Endodermal cell (in vitro differentiated cells): Measurements from ENCODE around the gene FIBCD1. TPM values are rescaled to one million over a fixed set of nuclear protein-coding genes. Genes with fewer than 3 reads are reported as not detected.

Experiments used
- DNase-seq: peaks from one replicate; pipeline ENCODE4 v3.0.0-alpha.2; 2017
- H3K27ac ChIP-seq: 2 replicates; pipeline ENCODE4 v1.5.1; 2013; ENCODE audit warnings: mild to moderate bottlenecking, low read depth, low read length, moderate library complexity
- H3K27me3 ChIP-seq: 2 replicates; pipeline ENCODE4 v1.6.1; 2013; ENCODE audit warnings: mild to moderate bottlenecking, low read length, moderate library complexity; ENCODE audit not compliant: insufficient read depth, control insufficient read depth, poor library complexity, severe bottlenecking
- H3K36me3 ChIP-seq: 2 replicates; pipeline ENCODE4 v1.7.0; 2013; ENCODE audit warnings: mild to moderate bottlenecking, low read length, moderate library complexity; ENCODE audit not compliant: control insufficient read depth, insufficient read depth
- H3K4me1 ChIP-seq: one replicate; pipeline ENCODE4 v1.7.0; 2013; ENCODE audit warnings: low read length; ENCODE audit not compliant: control insufficient read depth, insufficient read depth
- H3K4me3 ChIP-seq: 2 replicates; pipeline ENCODE4 v1.5.1; 2013; ENCODE audit warnings: mild to moderate bottlenecking, low read length, moderate library complexity
- H3K9ac ChIP-seq: 2 replicates; pipeline ENCODE4 v1.6.1; 2013; ENCODE audit warnings: mild to moderate bottlenecking, low read length, moderate library complexity; ENCODE audit not compliant: poor library complexity, severe bottlenecking; ENCODE audit errors: extremely low read depth
- H3K9me3 ChIP-seq: 2 replicates; pipeline ENCODE4 v1.6.1; 2013; ENCODE audit warnings: mild to moderate bottlenecking, low read length, moderate library complexity; ENCODE audit not compliant: control insufficient read depth
- H3K27ac Mint-ChIP-seq: 2 replicates; pipeline ENCODE4 v1.8.0; 2020; ENCODE audit warnings: mixed read lengths
- H3K27me3 Mint-ChIP-seq: 2 replicates; pipeline ENCODE4 v1.8.0; 2021; ENCODE audit warnings: mild to moderate bottlenecking, mixed read lengths; ENCODE audit not compliant: insufficient read depth
- H3K36me3 Mint-ChIP-seq: 2 replicates; pipeline ENCODE4 v1.8.0; 2020; ENCODE audit warnings: low read depth, mixed read lengths
- H3K4me1 Mint-ChIP-seq: 2 replicates; pipeline ENCODE4 v1.8.0; 2020; ENCODE audit warnings: mixed read lengths
- H3K4me3 Mint-ChIP-seq: 2 replicates; pipeline ENCODE4 v1.8.0; 2020; ENCODE audit warnings: mild to moderate bottlenecking, moderate library complexity, mixed read lengths
- H3K9me3 Mint-ChIP-seq: 2 replicates; pipeline ENCODE4 v1.8.0; 2020; ENCODE audit warnings: mild to moderate bottlenecking, mixed read lengths
- CTCF ChIP-seq: fragments of 200-600 bp; sonication (generic); conservative IDR thresholded peaks from 2 replicates; pipeline ENCODE4 v1.5.0; 2021; ENCODE audit warnings: antibody characterized with exemption, mild to moderate bottlenecking
- WGBS, 2 experiments: methylation state at CpG; one replicate each; pipeline versions ENCODE4 v1.1.5 to v1.1.7; 2013; ENCODE audit warnings: missing lambda C conversion rate in 2 of 2, mixed read lengths in 1 of 2; ENCODE audit not compliant: insufficient coverage in 1 of 2, insufficient read length in 1 of 2; 5-methylcytosine and 5-hydroxymethylcytosine counted together
- long read RNA-seq, 4 experiments: library from polyadenylated mRNA in 2 of 4; library from RNA in 1 of 4; library from capped mRNA in 1 of 4; stranded (forward) in 3 of 4; unstranded in 1 of 4; transcript quantifications; one replicate each; pipeline ENCODE4 v2.0.0, GENCODE V29; 2020 to 2021; ENCODE audit warnings: inconsistent platforms in 1 of 4
- polyA plus RNA-seq, 2 experiments: library from polyadenylated mRNA; stranded (reverse); fragments of 50-300 nt; gene quantifications; one replicate each; pipeline ENCODE4 v1.2.3, GENCODE V29; 2013
- total RNA-seq, 2 donors: library from RNA; stranded (reverse); fragmentation: NEBNext Ultra II Directional in 1 of 2; extraction: Animal tissue kit (Norgen Biotek cat#: 25700) in 1 of 2; gene quantifications; 2 replicates in 1 of 2; 3 replicates in 1 of 2; pipeline ENCODE4 v1.2.1, GENCODE V29; 2021

The FIBCD1 gene, protein sequence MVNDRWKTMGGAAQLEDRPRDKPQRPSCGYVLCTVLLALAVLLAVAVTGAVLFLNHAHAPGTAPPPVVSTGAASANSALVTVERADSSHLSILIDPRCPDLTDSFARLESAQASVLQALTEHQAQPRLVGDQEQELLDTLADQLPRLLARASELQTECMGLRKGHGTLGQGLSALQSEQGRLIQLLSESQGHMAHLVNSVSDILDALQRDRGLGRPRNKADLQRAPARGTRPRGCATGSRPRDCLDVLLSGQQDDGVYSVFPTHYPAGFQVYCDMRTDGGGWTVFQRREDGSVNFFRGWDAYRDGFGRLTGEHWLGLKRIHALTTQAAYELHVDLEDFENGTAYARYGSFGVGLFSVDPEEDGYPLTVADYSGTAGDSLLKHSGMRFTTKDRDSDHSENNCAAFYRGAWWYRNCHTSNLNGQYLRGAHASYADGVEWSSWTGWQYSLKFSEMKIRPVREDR
- 1 to 10 TPM; 2.8 to 3.7 TPM for total RNA-seq
- polyA plus RNA-seq (2013, experiment 1 of 2) = 4.3 TPM
- polyA plus RNA-seq (2013, experiment 2 of 2) = 3.4 TPM
- long read RNA-seq, experiment 1, partial matches to known transcripts = 0 of 2 reads
- long read RNA-seq, experiment 1, other reads (novel, unspliced or antisense) = 2 of 2 reads
- long read RNA-seq, experiment 2, partial matches to known transcripts = 0 of 2 reads
- long read RNA-seq, experiment 2, other reads (novel, unspliced or antisense) = 2 of 2 reads
- long read RNA-seq, experiment 3, partial matches to known transcripts = 1 of 7 reads
- long read RNA-seq, experiment 3, other reads (novel, unspliced or antisense) = 3 of 7 reads
- long read RNA-seq, experiment 4 = 0 reads

DNA sequence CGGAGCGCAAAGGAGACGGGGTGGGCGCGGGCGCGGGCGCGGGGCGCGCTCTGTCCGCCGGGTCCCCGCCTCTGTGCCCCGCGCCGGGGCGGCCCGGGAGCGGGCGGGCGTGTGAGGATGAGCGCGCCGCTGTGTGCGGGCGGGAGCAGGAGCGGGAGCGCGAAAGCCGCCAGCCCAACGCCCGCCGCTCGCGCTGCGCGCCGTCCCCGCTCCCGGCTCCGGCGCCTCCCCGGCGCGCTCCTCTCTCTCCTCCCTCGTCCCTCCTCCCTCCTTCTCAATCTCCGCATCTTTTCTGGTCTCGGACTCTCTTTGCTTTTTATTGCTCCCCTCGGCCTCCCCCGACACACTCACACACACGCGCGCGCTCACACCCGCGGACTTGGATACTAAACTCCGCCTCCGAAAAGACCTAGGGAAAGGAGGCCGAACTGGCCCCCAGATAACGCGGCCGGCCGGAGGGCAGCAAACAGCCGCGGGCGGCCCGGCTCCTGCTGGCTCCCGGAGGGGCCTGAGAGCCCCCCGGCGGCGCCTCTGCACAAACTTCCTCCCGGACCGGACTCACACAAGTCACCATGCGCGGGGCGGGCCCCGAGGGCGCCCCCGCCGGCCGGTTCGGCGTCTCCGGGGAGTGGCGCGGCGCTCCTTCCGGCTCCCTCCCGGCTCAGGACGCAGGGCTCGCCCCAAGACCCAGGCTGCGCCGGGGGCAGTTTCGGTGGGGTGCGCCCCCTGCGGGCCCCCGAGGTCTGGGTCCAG is at the start of gene FIBCD1:
Gene FIBCD1, minus strand, starts transcription at position 596 of the 753 bp plus-strand sequence. CDS start 640 bp downstream, outside the sequence.
- no peaks in the 10 kb centered on the region for H3K36me3 Mint-ChIP-seq
- peaks cover 52% of the 10 kb centered on the region for H3K27me3 Mint-ChIP-seq
- H3K4me1 Mint-ChIP-seq = peaks cover 6% of the 10 kb centered on the region
- H3K27ac Mint-ChIP-seq = no peak within 1 kb of the TSS
- 0% methylated on average over 46 to 98 of the region's 98 CpGs for WGBS, 2 experiments
- Histone ChIP-seq H3K27me3 (peaks cover 63% of the 10 kb centered on the region), H3K9me3 (no peaks in the 10 kb centered on the region), H3K4me1 (no peaks in the 10 kb centered on the region), H3K9ac (no peak within 1 kb of the TSS), H3K4me3 (peak within 1 kb of the TSS; percentile 76), H3K27ac (no peak within 1 kb of the TSS), H3K36me3 (no peaks in the 10 kb centered on the region)
- no peaks in the 10 kb centered on the region for H3K9me3 Mint-ChIP-seq
- peak within 1 kb of the TSS; percentile 73 for H3K4me3 Mint-ChIP-seq
- peak; percentile 86 for DNase-seq
- TF ChIP-seq CTCF = peak; percentile 64

GRCh38 chr9:130988400-130988747 is 49.3 kb upstream of the FIBCD1 start:
- H3K9me3 Mint-ChIP-seq = no peaks in the 10 kb centered on the region
- no peak overlapping the region for H3K9ac ChIP-seq
- H3K4me3 Mint-ChIP-seq = no peak overlapping the region
- H3K27me3 Mint-ChIP-seq = peaks cover 9% of the 10 kb centered on the region
- H3K27ac ChIP-seq = no peak overlapping the region
- no peak for TF ChIP-seq CTCF
- no peaks in the 10 kb centered on the region for H3K27me3 ChIP-seq
- no peak overlapping the region for H3K4me3 ChIP-seq
- no peak overlapping the region for H3K27ac Mint-ChIP-seq
- no peaks in the 10 kb centered on the region for H3K36me3 ChIP-seq
- no peak for DNase-seq
- H3K4me1 ChIP-seq = no peaks in the 10 kb centered on the region
- no peaks in the 10 kb centered on the region for H3K9me3 ChIP-seq
- 100% methylated on average over 1 to 2 of the region's 2 CpGs for WGBS, 2 experiments
- peaks cover 10% of the 10 kb centered on the region for H3K4me1 Mint-ChIP-seq
- no peaks in the 10 kb centered on the region for H3K36me3 Mint-ChIP-seq

- no peak for DNase-seq
- no peak overlapping the region for H3K4me3 ChIP-seq
- H3K36me3 Mint-ChIP-seq = no peaks in the 10 kb centered on the region
- no peak for TF ChIP-seq CTCF
- H3K9me3 ChIP-seq = no peaks in the 10 kb centered on the region
- H3K27me3 ChIP-seq = no peaks in the 10 kb centered on the region
- no peaks in the 10 kb centered on the region for H3K4me1 ChIP-seq
- H3K27ac ChIP-seq = no peak overlapping the region
- peaks cover 9% of the 10 kb centered on the region for H3K27me3 Mint-ChIP-seq
- H3K4me3 Mint-ChIP-seq = no peak overlapping the region
- WGBS, 2 experiments = 85 to 91% methylated on average over 9 to 10 of the region's 10 CpGs
- no peak overlapping the region for H3K27ac Mint-ChIP-seq
- H3K4me1 Mint-ChIP-seq = peaks cover 10% of the 10 kb centered on the region
- no peaks in the 10 kb centered on the region for H3K36me3 ChIP-seq
- no peaks in the 10 kb centered on the region for H3K9me3 Mint-ChIP-seq
- no peak overlapping the region for H3K9ac ChIP-seq
These were observed 48.8 kb upstream of the FIBCD1 start for GRCh38 chr9:130987738-130988399.
